IMR-90 (cell line): ENCODE data around the gene ASL. TPM values are rescaled to one million over a fixed set of nuclear protein-coding genes. Genes with fewer than 3 reads are reported as not detected.
A peak's percentile ranks its signal among the peaks of the same experiment; 100 is the strongest.

Source experiments
- ATAC-seq: fragments of 200-7000 bp; cut with Tn5 transposase; 2 replicates; pipeline ENCODE4 v1.9.1; 2020; ENCODE audit warnings: low read depth, mild to moderate bottlenecking, moderate library complexity
- BruUV-seq: library from RNA; stranded (reverse); fragments of 400-500 nt; replicated peaks from 2 replicates; lab custom pipeline; 2021; lab: Mats Ljungman, UMichigan
- CTCF ChIA-PET: fragments of 300-600 bp; formaldehyde crosslinking; extraction: SDS; loops from one replicate; lab custom pipeline; 2021; ENCODE audit warnings: antibody characterized with exemption; lab: Yijun Ruan, JAX
- POLR2A ChIA-PET: fragments of 300-600 bp; sonication (Branson Sonifier 250); formaldehyde crosslinking; loops from one replicate; lab custom pipeline; 2022; ENCODE audit warnings: antibody characterized with exemption; ENCODE audit not compliant: unreplicated experiment; lab: Charles Lee
- DNase-seq: peaks from one replicate; pipeline ENCODE4 v3.0.0; 2013
- H2AFZ ChIP-seq: replicated peaks from 2 replicates; pipeline ENCODE3; 2013; ENCODE audit warnings: low read length, mild to moderate bottlenecking; ENCODE audit not compliant: poor library complexity
- H2AK5ac ChIP-seq: 2 replicates; pipeline ENCODE4 v1.6.1; 2013; ENCODE audit warnings: low read depth, low read length, inconsistent platforms
- H2AK9ac ChIP-seq: replicated peaks from 2 replicates; pipeline ENCODE3; 2013; ENCODE audit warnings: mild to moderate bottlenecking, low read depth, low read length, moderate library complexity; ENCODE audit not compliant: poor library complexity
- H2BK120ac ChIP-seq: 2 replicates; pipeline ENCODE4 v1.6.1; 2013; ENCODE audit warnings: low read depth, low read length, inconsistent platforms
- H2BK15ac ChIP-seq: 3 replicates; pipeline ENCODE4 v1.6.1; 2013; ENCODE audit warnings: low read depth, low read length, inconsistent platforms
- H2BK20ac ChIP-seq: 2 replicates; pipeline ENCODE4 v1.6.1; 2013; ENCODE audit warnings: low read depth, mild to moderate bottlenecking, inconsistent platforms, low read length, moderate library complexity
- H2BK5ac ChIP-seq: 2 replicates; pipeline ENCODE4 v1.6.1; 2013; ENCODE audit warnings: mild to moderate bottlenecking, low read depth, low read length, inconsistent platforms; ENCODE audit not compliant: poor library complexity, severe bottlenecking
- H3K14ac ChIP-seq: replicated peaks from 2 replicates; pipeline ENCODE4 v1.6.1; 2013; ENCODE audit warnings: low read depth, low read length, inconsistent platforms
- H3K18ac ChIP-seq: 2 replicates; pipeline ENCODE4 v1.6.1; 2013; ENCODE audit warnings: low read depth, low read length, control low read depth
- H3K23ac ChIP-seq: 2 replicates; pipeline ENCODE4 v1.6.1; 2013; ENCODE audit warnings: low read depth, low read length, inconsistent platforms
- H3K27ac ChIP-seq: 2 replicates; pipeline ENCODE4 v1.5.1; 2013; ENCODE audit warnings: mild to moderate bottlenecking, control low read depth, low read length; ENCODE audit not compliant: insufficient read depth
- H3K27me3 ChIP-seq: 2 replicates; pipeline ENCODE4 v1.6.1; 2013; ENCODE audit warnings: low read length; ENCODE audit not compliant: control insufficient read depth, insufficient read depth
- H3K36me3 ChIP-seq: 2 replicates; pipeline ENCODE4 v1.6.1; 2013; ENCODE audit warnings: low read length, mixed read lengths; ENCODE audit not compliant: control insufficient read depth, insufficient read depth
- H3K4ac ChIP-seq: 2 replicates; pipeline ENCODE4 v1.6.1; 2013; ENCODE audit warnings: low read depth, low read length, inconsistent platforms
- H3K4me1 ChIP-seq: 2 replicates; pipeline ENCODE4 v1.6.1; 2013; ENCODE audit warnings: low read length, mixed read lengths; ENCODE audit not compliant: control insufficient read depth, insufficient read depth
- H3K4me2 ChIP-seq: 2 replicates; pipeline ENCODE4 v1.6.1; 2013; ENCODE audit warnings: low read depth, mild to moderate bottlenecking, control low read depth, low read length, moderate library complexity
- H3K4me3 ChIP-seq: 2 replicates; pipeline ENCODE4 v1.5.1; 2013; ENCODE audit warnings: low read depth, mild to moderate bottlenecking, control low read depth, low read length, moderate library complexity; ENCODE audit not compliant: insufficient read depth
- H3K56ac ChIP-seq: 2 replicates; pipeline ENCODE4 v1.6.1; 2013; ENCODE audit warnings: low read length, inconsistent platforms; ENCODE audit not compliant: insufficient read depth; ENCODE audit errors: extremely low read depth
- H3K79me1 ChIP-seq, 2 experiments: 2 replicates each; pipeline ENCODE4 v1.6.1; 2013; ENCODE audit warnings: low read length in 2 of 2, inconsistent platforms in 1 of 2, low read depth in 1 of 2
- H3K9ac ChIP-seq: 2 replicates; pipeline ENCODE4 v1.6.1; 2013; ENCODE audit warnings: low read depth, low read length, control low read depth
- H3K9me1 ChIP-seq: 2 replicates; pipeline ENCODE4 v1.6.1; 2013; ENCODE audit warnings: low read length, inconsistent platforms; ENCODE audit not compliant: insufficient read depth
- H3K9me3 ChIP-seq: 2 replicates; pipeline ENCODE4 v1.6.1; 2013; ENCODE audit warnings: low read length; ENCODE audit not compliant: control insufficient read depth, insufficient read depth
- H4K20me1 ChIP-seq: 2 replicates; pipeline ENCODE4 v1.6.1; 2013; ENCODE audit warnings: low read length, inconsistent platforms; ENCODE audit not compliant: insufficient read depth
- H4K5ac ChIP-seq: 2 replicates; pipeline ENCODE4 v1.6.1; 2013; ENCODE audit warnings: mild to moderate bottlenecking, low read depth, low read length, control low read depth
- H4K8ac ChIP-seq, 2 experiments: 2 replicates each; pipeline ENCODE4 v1.6.1; 2013; ENCODE audit warnings: low read depth in 2 of 2, low read length in 2 of 2, control low read depth in 1 of 2, inconsistent platforms in 1 of 2
- H4K91ac ChIP-seq: 2 replicates; pipeline ENCODE4 v1.6.1; 2013; ENCODE audit warnings: low read depth, low read length, inconsistent platforms; ENCODE audit not compliant: insufficient read depth
- BHLHE40 ChIP-seq: fragments of 150-350 bp; IDR thresholded peaks from 2 replicates; pipeline ENCODE4 v1.6.1; 2016; ENCODE audit warnings: mild to moderate bottlenecking, low read depth, low read length
- CEBPB ChIP-seq: IDR thresholded peaks from 2 replicates; pipeline ENCODE4 v1.6.1; 2012; ENCODE audit warnings: low read depth, low read length, improper control_type of control experiment
- CHD1 ChIP-seq: IDR thresholded peaks from 2 replicates; pipeline ENCODE4 v1.6.1; 2012; ENCODE audit warnings: low read depth, low read length, improper control_type of control experiment
- CTCF ChIP-seq: conservative IDR thresholded peaks from 2 replicates; pipeline ENCODE4 v1.5.1; 2012; ENCODE audit warnings: mild to moderate bottlenecking, low read depth, low read length, improper control_type of control experiment
- ELK1 ChIP-seq: fragments of 150-350 bp; IDR thresholded peaks from 2 replicates; pipeline ENCODE4 v1.6.1; 2016; ENCODE audit warnings: low read depth, mild to moderate bottlenecking, low read length, moderate library complexity, borderline replicate concordance
- FOS ChIP-seq: fragments of 150-350 bp; IDR thresholded peaks from 2 replicates; pipeline ENCODE4 v1.6.1; 2016; ENCODE audit warnings: low read depth, low read length
- MAFK ChIP-seq: IDR thresholded peaks from 2 replicates; pipeline ENCODE4 v1.6.1; 2012; ENCODE audit warnings: low read depth, low read length, improper control_type of control experiment
- MAZ ChIP-seq: IDR thresholded peaks from 2 replicates; pipeline ENCODE4 v1.6.1; 2012; ENCODE audit warnings: low read depth, mild to moderate bottlenecking, low read length, improper control_type of control experiment, moderate library complexity, borderline replicate concordance
- MXI1 ChIP-seq: IDR thresholded peaks from 2 replicates; pipeline ENCODE4 v1.6.1; 2012; ENCODE audit warnings: low read depth, mild to moderate bottlenecking, low read length, moderate library complexity, borderline replicate concordance
- POLR2A ChIP-seq: IDR thresholded peaks from 2 replicates; pipeline ENCODE4 v1.6.1; 2012; ENCODE audit warnings: mild to moderate bottlenecking, low read depth, low read length
- RAD21 ChIP-seq: IDR thresholded peaks from 2 replicates; pipeline ENCODE4 v1.6.1; 2012; ENCODE audit warnings: low read length, improper control_type of control experiment
- RCOR1 ChIP-seq: IDR thresholded peaks from 2 replicates; pipeline ENCODE4 v1.6.1; 2012; ENCODE audit warnings: mild to moderate bottlenecking, low read length, improper control_type of control experiment; ENCODE audit not compliant: insufficient replicate concordance
- RFX5 ChIP-seq: IDR thresholded peaks from 2 replicates; pipeline ENCODE4 v1.8.0; 2012; ENCODE audit warnings: low read depth, mild to moderate bottlenecking, low read length, moderate library complexity
- USF2 ChIP-seq: fragments of 150-350 bp; IDR thresholded peaks from 2 replicates; pipeline ENCODE4 v1.6.1; 2017; ENCODE audit warnings: mild to moderate bottlenecking, antibody characterized with exemption, low read length, low read depth
- WGBS, 2 experiments: methylation state at CpG; one replicate each; pipeline versions ENCODE4 v1.1.5 to v1.1.7; 2013; ENCODE audit warnings: missing lambda C conversion rate in 2 of 2; ENCODE audit not compliant: insufficient read length in 1 of 2; ENCODE audit errors: extremely low coverage in 2 of 2; 5-methylcytosine and 5-hydroxymethylcytosine counted together
- dilution Hi-C: fragments of 300-500 bp; cut with HindIII; formaldehyde crosslinking; loops from one replicate; pipeline ENCODE4 v1.14.3; 2018; ENCODE audit warnings: low sequenced_read_pairs; ENCODE audit not compliant: unreplicated experiment
- in situ Hi-C: fragments of 300-500 bp; cut with MboI; formaldehyde crosslinking; loops from 3 replicates; pipeline ENCODE4 v1.14.3; 2019; ENCODE audit warnings: low sequenced_read_pairs, inconsistent platforms, mixed read lengths
- intact Hi-C: fragments of 100-400 bp; cut with micrococcal nuclease; formaldehyde crosslinking; loops from 2 replicates; pipeline ENCODE4 v1.10.0; 2022
- polyA plus RNA-seq, 3 experiments: library from polyadenylated mRNA; depleted of rRNA; stranded (reverse); fragments of >200 nt; gene quantifications; 2 replicates each; pipeline ENCODE4 v1.2.3, GENCODE V29; 2012; ENCODE audit warnings: low replicate concordance in 1 of 3
- total RNA-seq: library from RNA; depleted of rRNA; stranded (reverse); fragments of >200 nt; gene quantifications from 2 replicates; pipeline ENCODE4 v1.2.3, GENCODE V29; 2012

Gene ASL
- total and polyA plus RNA-seq, 2 of the 4 experiments (the other 2 are of a cell fraction): 49.0 to 50.0 TPM

GRCh38 chr7:66100408-66101050, 24.9 kb downstream of the ASL start:
- Histone ChIP-seq H2BK120ac (peak overlapping the region; percentile 64; the same call in 1 of the 2 replicates), H4K5ac (peak overlapping the region; percentile 20; the same call in 1 of the 2 replicates), H3K4me3 (peak overlapping the region; percentile 37), H4K8ac (peak overlapping the region; percentile 50 to 87; a peak in 3 of 4 replicates), H3K18ac (no peak overlapping the region), H3K4ac (peak overlapping the region; percentile 77), H3K14ac (peak overlapping the region; percentile 65), H3K23ac (peak overlapping the region; percentile 59; the same call in 1 of the 2 replicates), H2BK20ac (0 out of 2 replicates have a peak overlapping the region, but pooled peaks have one; percentile 46), H2AK5ac (peak overlapping the region; percentile 96), H2BK5ac (peak overlapping the region; percentile 88), H3K79me1 (peaks cover 0 to 8% of the 10 kb centered on the region in 2 experiments; a peak in 3 of 4 replicates), H3K27me3 (no peaks in the 10 kb centered on the region), H3K27ac (peak overlapping the region; percentile 27), H3K56ac (no peak overlapping the region), H4K91ac (peak overlapping the region; percentile 14; the same call in 1 of the 2 replicates), H2AK9ac (peak overlapping the region; percentile 94), H3K4me2 (peak overlapping the region; percentile 62), H3K9me1 (peaks cover 10% of the 10 kb centered on the region), H3K9ac (peak overlapping the region; percentile 32), H2AFZ (peak overlapping the region; percentile 87), H3K9me3 (no peaks in the 10 kb centered on the region), H3K36me3 (no peaks in the 10 kb centered on the region), H4K20me1 (no peaks in the 10 kb centered on the region), H2BK15ac (peak overlapping the region; percentile 20; the same call in 1 of the 3 replicates), H3K4me1 (peaks cover 6% of the 10 kb centered on the region)
- no TSS peak for BruUV-seq
- ATAC-seq: no peak
- ChIA-PET CTCF (no interaction called here), POLR2A (interaction anchor here (0.6 to 0.7 kb wide), 3 partner anchors 22 to 255 kb away, joined by 5 to 13 read pairs (median 12); no protein-coding TSS in a partner anchor)
- in situ Hi-C loops (no loop called here), dilution Hi-C loops (no loop called here), intact Hi-C loops (no loop called here)
- DNase-seq: no peak
- 46% methylated on average over 3 of the region's 12 CpGs; no CpG with 5 or more reads in 1 of the 2 experiments for WGBS, 2 experiments
- TF ChIP-seq FOS: no peak
- no peak for TF ChIP-seq MAFK
- TF ChIP-seq BHLHE40: no peak
- TF ChIP-seq MXI1: no peak
- no peak for TF ChIP-seq RAD21
- TF ChIP-seq CTCF: no peak
- TF ChIP-seq POLR2A: no peak
- no peak for TF ChIP-seq MAZ
- TF ChIP-seq ELK1: no peak
- no peak for TF ChIP-seq CHD1
- TF ChIP-seq USF2: no peak
- TF ChIP-seq RFX5: no peak
- no peak for TF ChIP-seq CEBPB
- no peak for TF ChIP-seq RCOR1
